Amniotic stem cell (primary cell): Measurements from ENCODE around the gene NRG3.
"Not testable (repeated sequence)": the region's sequence is repeated elsewhere in the genome, so short reads cannot be mapped to it uniquely, and the experiment has no call there.

Experiments
- DNase-seq: peaks from one replicate; lab custom pipeline; 2025; lab: John Stamatoyannopoulos, UW

NRG3 gene

GRCh38 chr10:82282782-82283456, 407.9 kb downstream of the NRG3 start:
- no peak for DNase-seq

- no peak for DNase-seq
Observed at GRCh38 chr10:82284180-82284579, 409.2 kb downstream of the NRG3 start.

- no peak for DNase-seq
Observed at GRCh38 chr10:82288461-82288881, 413.5 kb downstream of the NRG3 start.

- no peak for DNase-seq
Observed at GRCh38 chr10:82289945-82290344, 415.0 kb downstream of the NRG3 start.

- no peak for DNase-seq
Observed at GRCh38 chr10:82294874-82295378, 419.9 kb downstream of the NRG3 start.

GRCh38 chr10:82308641-82309040, 433.6 kb downstream of the NRG3 start:
- no peak for DNase-seq

- DNase-seq = no peak
Observed at GRCh38 chr10:82310839-82311238, 435.8 kb downstream of the NRG3 start.

- no peak for DNase-seq
Observed at GRCh38 chr10:82313401-82313800, 438.4 kb downstream of the NRG3 start.

GRCh38 chr10:82318534-82318933, 443.5 kb downstream of the NRG3 start:
- no peak for DNase-seq

- DNase-seq = no peak
Observed at GRCh38 chr10:82319074-82319473, 444.1 kb downstream of the NRG3 start.

GRCh38 chr10:82319562-82319961, 444.6 kb downstream of the NRG3 start:
- no peak for DNase-seq

GRCh38 chr10:82321724-82322123, 446.7 kb downstream of the NRG3 start:
- DNase-seq = no peak

- DNase-seq = no peak
Observed at GRCh38 chr10:82331716-82332115, 456.7 kb downstream of the NRG3 start.

GRCh38 chr10:82335831-82336230, 460.8 kb downstream of the NRG3 start:
- no peak for DNase-seq

GRCh38 chr10:82340166-82340565, 465.2 kb downstream of the NRG3 start:
- DNase-seq = no peak

- DNase-seq = not testable (repeated sequence)
Observed at GRCh38 chr10:82349590-82349989, 474.6 kb downstream of the NRG3 start.

GRCh38 chr10:82353381-82353780, 478.4 kb downstream of the NRG3 start:
- no peak for DNase-seq

- DNase-seq = no peak
Observed at GRCh38 chr10:82358486-82359099, 483.6 kb downstream of the NRG3 start.

GRCh38 chr10:82361256-82361655, 486.3 kb downstream of the NRG3 start:
- no peak for DNase-seq

GRCh38 chr10:82377608-82378007, 502.6 kb downstream of the NRG3 start:
- no peak for DNase-seq

GRCh38 chr10:82378146-82378545, 503.2 kb downstream of the NRG3 start:
- DNase-seq = no peak

- DNase-seq = no peak
Observed at GRCh38 chr10:82383350-82383749, 508.4 kb downstream of the NRG3 start.

GRCh38 chr10:82390866-82391658, 516.1 kb downstream of the NRG3 start:
- DNase-seq = no peak
